HG03521 (cell line): ENCODE measurements around the gene WDR26.
"Not testable (repeated sequence)": the region's sequence is repeated elsewhere in the genome, so short reads cannot be mapped to it uniquely, and the experiment has no call there.

Experiments used
- ATAC-seq: cut with Tn5 transposase; IDR thresholded peaks from one replicate; pipeline ENCODE4 v1.9.1; 2021; ENCODE audit warnings: mild to moderate bottlenecking, moderate library complexity; ENCODE audit not compliant: unreplicated experiment

Gene WDR26

DNA sequence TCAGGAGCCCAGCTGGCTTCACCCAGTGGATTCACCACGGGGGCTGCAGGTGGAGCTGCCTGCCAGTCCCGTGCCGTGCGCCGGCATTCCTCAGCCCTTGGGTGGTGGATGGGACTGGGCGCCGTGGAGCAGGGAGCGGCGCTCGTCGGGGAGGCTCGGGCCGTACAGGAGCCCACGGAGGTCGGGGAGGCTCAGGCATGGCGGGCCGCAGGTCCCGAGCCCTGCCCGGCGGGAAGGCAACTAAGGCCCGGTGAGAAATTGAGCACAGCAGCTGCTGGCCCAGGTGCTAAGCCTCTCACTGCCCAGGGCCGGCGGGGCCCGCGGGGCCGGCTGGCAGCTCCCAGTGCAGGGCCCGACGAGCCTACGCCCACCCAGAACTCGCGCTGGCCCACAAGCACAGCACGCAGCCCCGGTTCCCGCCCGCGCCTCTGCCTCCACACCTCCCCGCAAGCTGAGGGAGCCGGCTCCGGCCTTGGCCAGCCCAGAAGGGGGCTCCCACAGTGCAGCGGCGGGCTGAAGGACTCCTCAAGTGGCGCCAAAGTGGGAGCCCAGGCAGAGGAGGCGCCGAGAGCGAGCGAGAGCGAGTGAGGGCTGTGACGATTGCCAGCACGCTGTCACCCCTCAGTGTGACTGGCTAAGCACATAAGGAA lies 82.0 kb downstream of the WDR26 start:
- ATAC-seq, result not testable (repeated sequence)

DNA sequence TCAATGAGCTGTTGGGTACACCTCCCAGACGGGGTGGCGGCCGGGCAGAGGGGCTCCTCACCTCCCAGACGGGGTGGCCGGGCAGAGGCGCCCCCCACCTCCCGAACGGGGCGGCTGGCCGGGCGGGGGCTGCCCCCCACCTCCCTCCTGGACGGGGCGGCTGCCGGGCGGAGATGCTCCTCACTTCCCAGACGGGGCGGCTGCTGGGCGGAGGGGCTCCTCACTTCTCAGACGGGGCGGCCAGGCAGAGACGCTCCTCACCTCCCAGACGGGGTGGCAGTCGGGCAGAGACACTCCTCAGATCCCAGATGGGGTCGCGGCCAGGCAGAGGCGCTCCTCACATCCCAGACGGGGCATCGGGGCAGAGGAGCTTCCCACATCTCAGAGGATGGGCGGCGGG lies 84.9 kb downstream of the WDR26 start:
- not testable (repeated sequence) for ATAC-seq

DNA sequence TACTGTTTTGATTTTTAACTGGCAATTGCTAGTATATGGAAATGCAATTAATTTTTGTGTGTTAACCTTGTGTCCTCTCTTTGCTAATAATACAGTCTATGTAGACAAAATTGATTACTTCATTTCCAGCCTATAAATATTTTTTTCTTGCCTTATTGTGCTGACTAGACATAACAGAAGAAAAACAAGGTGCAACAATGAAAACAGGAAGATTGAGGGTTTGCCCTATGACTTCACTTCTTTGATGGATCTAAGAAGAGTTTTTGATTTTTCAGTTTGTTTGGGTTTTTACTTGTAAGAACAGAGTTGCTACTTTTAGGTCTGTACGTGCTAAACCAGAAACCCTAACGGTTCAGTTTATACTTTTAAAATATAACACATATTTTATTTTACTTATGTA lies 86.5 kb downstream of the WDR26 start:
- no peak for ATAC-seq

- ATAC-seq, result no peak
Observed at GRCh38 chr1:224343679-224344078, 90.9 kb downstream of the WDR26 start.

GRCh38 chr1:224340453-224341384 lies 93.9 kb downstream of the WDR26 start:
- ATAC-seq, result peak; percentile 68

DNA sequence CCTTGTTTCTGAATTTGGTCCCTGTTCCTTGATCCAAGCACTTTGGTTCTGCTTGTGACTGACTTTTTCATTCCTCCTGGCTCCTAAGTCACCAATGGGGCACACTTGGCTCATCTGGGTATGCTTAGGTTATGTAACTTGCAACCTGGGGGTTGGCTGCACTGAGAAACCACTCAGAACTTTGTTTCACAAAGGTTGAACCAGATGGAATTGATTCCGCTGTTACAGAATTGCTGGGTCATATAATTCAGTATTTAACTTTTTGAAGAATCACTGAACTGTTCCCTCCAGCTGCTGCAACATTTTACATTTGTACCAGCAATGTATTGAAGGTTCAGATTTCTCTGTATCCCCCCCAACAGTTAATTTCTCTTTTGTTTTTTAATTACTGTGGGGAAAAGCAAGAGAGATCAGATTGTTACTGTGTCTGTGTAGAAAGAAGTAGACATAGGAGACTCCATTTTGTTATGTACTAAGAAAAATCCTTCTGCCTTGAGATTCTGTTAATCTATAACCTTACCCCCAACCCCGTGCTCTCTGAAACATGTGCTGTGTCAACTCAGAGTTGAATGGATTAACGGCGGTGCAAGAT lies 95.1 kb downstream of the WDR26 start:
- ATAC-seq, result no peak

DNA sequence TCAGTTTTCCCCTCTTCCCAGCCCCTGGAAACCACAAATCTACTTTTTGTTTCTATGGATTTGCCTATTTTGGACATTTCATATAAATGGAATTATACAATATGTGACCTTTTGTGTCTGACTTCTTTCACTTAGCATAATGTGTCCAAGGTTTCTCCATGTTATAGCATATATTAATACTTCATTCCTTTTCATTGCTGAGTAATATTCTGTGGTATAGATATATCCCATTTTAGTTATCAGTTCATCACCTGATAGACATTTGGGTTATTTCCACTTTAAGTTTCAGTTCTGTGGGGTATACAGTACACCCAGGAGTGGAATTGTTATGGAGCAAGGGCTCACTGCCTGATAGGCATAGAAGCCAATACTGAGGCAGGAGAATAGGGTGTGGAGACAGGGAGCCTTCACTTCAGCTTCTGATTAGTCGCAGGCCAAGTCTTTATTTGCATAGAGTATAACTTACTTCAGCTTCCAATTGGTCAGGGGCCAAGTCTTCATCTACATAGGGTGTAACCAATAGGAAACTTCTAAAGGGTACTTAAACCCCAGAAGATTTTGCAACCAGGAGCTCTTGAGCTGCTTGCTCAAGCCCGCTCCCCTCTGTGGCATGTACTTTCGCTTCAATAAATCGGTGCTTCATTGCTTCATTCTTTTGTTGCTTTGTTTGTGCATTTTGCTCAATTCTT lies 96.3 kb downstream of the WDR26 start:
- ATAC-seq, result no peak
